ENCODE results near the gene TAS2R60.

DNA sequence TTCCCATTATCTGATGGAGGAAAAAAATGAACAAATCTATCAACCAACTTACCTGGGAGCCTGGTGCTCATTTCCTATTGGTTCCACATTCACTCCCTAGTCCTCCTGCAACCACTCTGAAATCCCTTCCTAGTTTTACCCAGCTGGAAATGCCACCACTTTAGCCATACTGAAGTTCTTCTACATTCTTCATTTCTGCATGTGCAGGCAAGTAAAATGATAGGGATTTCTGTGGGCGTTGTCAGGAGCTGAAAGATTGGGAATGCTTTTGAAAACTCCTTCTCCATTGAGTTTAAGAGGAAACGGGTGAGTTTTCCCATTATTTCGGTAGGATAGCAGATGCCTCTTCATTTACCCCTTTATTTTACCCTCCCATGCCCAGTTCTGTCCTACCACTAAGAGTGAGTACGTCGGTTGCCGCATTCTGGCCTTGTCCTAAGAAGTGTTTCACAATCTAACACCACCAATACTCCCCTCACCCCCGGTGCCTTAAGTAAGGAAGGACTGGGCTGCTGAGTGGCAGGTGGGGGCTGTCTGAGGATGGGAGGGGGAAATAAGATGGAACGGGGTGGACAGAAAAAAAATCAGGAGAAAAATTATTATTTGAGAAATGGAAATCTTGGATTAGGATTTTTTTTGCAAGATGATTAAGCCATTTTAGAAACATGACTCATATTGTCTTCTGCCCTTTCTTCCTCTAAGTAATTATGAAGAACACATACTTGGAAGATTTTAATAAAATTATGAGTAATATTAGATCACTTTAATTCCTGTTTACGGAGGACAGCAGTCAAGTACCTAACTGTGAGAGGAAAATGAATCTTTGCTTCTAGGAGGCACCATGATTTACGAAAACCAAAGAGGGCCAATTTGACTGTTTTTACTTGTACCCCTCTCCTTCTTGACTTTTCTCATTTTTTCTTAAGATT is 13.2 kb upstream of the TAS2R60 start:
- TF ChIP-seq CTCF (IDR thresholded peaks at IDR 0.05) (no peak), POLR2A (IDR thresholded peaks at IDR 0.05) (no peak)

Data from Peyer's patch (tissue), 4 donors.